Fibroblast of lung (primary cell): ENCODE results near the gene MRPL57. TPM values are rescaled to one million over a fixed set of nuclear protein-coding genes. Genes with fewer than 3 reads are reported as not detected.
A peak's percentile ranks its signal among the peaks of the same experiment; 100 is the strongest.

Source experiments
- DNase-seq, 2 donors: peaks; one replicate each; pipeline versions ENCODE4 v3.0.0 to v3.0.0-alpha.2; 2010; ENCODE audit warnings: low read depth in 2 of 2
- H2AFZ ChIP-seq: 2 replicates; pipeline ENCODE4 v1.5.1; 2012; ENCODE audit warnings: low read length, control low read depth, inconsistent platforms
- H3K27ac ChIP-seq: 2 replicates; pipeline ENCODE4 v1.5.1; 2011; ENCODE audit warnings: low read length, control low read depth; ENCODE audit not compliant: insufficient read depth
- H3K27me3 ChIP-seq: 2 replicates; pipeline ENCODE4 v1.5.1; 2011; ENCODE audit warnings: mild to moderate bottlenecking, low read length; ENCODE audit not compliant: control insufficient read depth, insufficient read depth
- H3K36me3 ChIP-seq: 2 replicates; pipeline ENCODE4 v1.5.1; 2011; ENCODE audit warnings: low read length; ENCODE audit not compliant: control insufficient read depth, insufficient read depth
- H3K4me1 ChIP-seq: 2 replicates; pipeline ENCODE4 v1.5.1; 2011; ENCODE audit warnings: low read length; ENCODE audit not compliant: control insufficient read depth, insufficient read depth; ENCODE audit errors: extremely low read depth
- H3K4me2 ChIP-seq: 2 replicates; pipeline ENCODE4 v1.5.1; 2011; ENCODE audit warnings: low read length, control low read depth; ENCODE audit not compliant: insufficient read depth; ENCODE audit errors: extremely low read depth
- H3K4me3 ChIP-seq, 4 experiments: fragments of 200-600 bp in 1 of 4; sonication (generic) in 1 of 4; replicated peaks in 1 of 4; 2 replicates each; pipeline ENCODE4 v1.5.1; 2011 to 2016; ENCODE audit warnings: low read length in 4 of 4, low read depth in 3 of 4, mild to moderate bottlenecking in 3 of 4, control low read depth in 2 of 4, inconsistent platforms in 1 of 4, mixed read lengths in 1 of 4; ENCODE audit not compliant: insufficient read depth in 1 of 4; ENCODE audit errors: control extremely low read depth in 1 of 4
- H3K79me2 ChIP-seq: 2 replicates; pipeline ENCODE4 v1.5.1; 2012; ENCODE audit warnings: mild to moderate bottlenecking, low read length, inconsistent platforms; ENCODE audit not compliant: control insufficient read depth, insufficient read depth
- H3K9ac ChIP-seq: 2 replicates; pipeline ENCODE4 v1.5.1; 2011; ENCODE audit warnings: mild to moderate bottlenecking, low read length, control low read depth; ENCODE audit not compliant: insufficient read depth
- H3K9me3 ChIP-seq: 2 replicates; pipeline ENCODE4 v1.5.1; 2012; ENCODE audit warnings: low read depth, low read length; ENCODE audit not compliant: control insufficient read depth, insufficient read depth
- H4K20me1 ChIP-seq: 2 replicates; pipeline ENCODE4 v1.5.1; 2011; ENCODE audit warnings: low read length; ENCODE audit not compliant: control insufficient read depth, insufficient read depth; ENCODE audit errors: extremely low read depth
- EZH2 ChIP-seq: IDR thresholded peaks from 2 replicates; pipeline ENCODE4 v1.5.1; 2012; ENCODE audit warnings: low read length, control low read depth, mild to moderate bottlenecking; ENCODE audit errors: missing control alignments
- polyA minus RNA-seq: library from RNA; depleted of rRNA, polyadenylated mRNA; stranded (reverse); fragments of >200 nt; gene quantifications from 2 replicates; pipeline ENCODE4 v1.2.3, GENCODE V29; 2011; ENCODE audit warnings: low replicate concordance
- polyA plus RNA-seq, 2 donors: library from polyadenylated mRNA; depleted of rRNA in 1 of 2; stranded (reverse) in 1 of 2; unstranded in 1 of 2; fragments of >200 nt; gene quantifications; 2 replicates each; pipeline ENCODE4 v1.2.1, GENCODE V29; 2011 to 2012; ENCODE audit warnings: missing spikeins in 1 of 2
- total RNA-seq: library from RNA; depleted of rRNA; stranded (reverse); fragments of >200 nt; gene quantifications from 2 replicates; pipeline ENCODE4 v1.2.1, GENCODE V29; 2014
- TF ChIP-seq, protein P1 (sequence below), 2 donors: IDR thresholded peaks in 1 of 2; conservative IDR thresholded peaks in 1 of 2; 1 replicate in 1 of 2; 2 replicates in 1 of 2; pipeline ENCODE4 v1.5.1; 2011 to 2012; ENCODE audit warnings: low read length in 2 of 2, control low read depth in 1 of 2, inconsistent platforms in 1 of 2, low read depth in 1 of 2, mild to moderate bottlenecking in 1 of 2

MRPL57 gene
- total RNA-seq (18.0 and 29.4 TPM in 2 replicates), polyA plus RNA-seq (8.9 and 10.4 TPM in 2 replicates), polyA minus RNA-seq (2.3 and 4.2 TPM in 2 replicates)
- polyA plus RNA-seq (2012): 16.8 and 25.0 TPM in 2 replicates

- Histone ChIP-seq H3K9ac (peak within 1 kb of the TSS; percentile 87), H4K20me1 (no peaks in the 10 kb centered on the region), H3K4me1 (peaks cover 2% of the 10 kb centered on the region), H3K36me3 (no peaks in the 10 kb centered on the region), H3K4me3 (peak within 1 kb of the TSS; percentile 73 to 95 (median 92)), H3K79me2 (peaks cover 43% of the 10 kb centered on the region), H3K27ac (peak within 1 kb of the TSS; percentile 84), H3K4me2 (peak within 1 kb of the TSS; percentile 94), H3K9me3 (no peaks in the 10 kb centered on the region), H2AFZ (peak within 1 kb of the TSS; percentile 94), H3K27me3 (no peaks in the 10 kb centered on the region)
- DNase-seq: peak; percentile 88 to 93
- TF ChIP-seq EZH2: no peak
- TF ChIP-seq, protein P1, sequence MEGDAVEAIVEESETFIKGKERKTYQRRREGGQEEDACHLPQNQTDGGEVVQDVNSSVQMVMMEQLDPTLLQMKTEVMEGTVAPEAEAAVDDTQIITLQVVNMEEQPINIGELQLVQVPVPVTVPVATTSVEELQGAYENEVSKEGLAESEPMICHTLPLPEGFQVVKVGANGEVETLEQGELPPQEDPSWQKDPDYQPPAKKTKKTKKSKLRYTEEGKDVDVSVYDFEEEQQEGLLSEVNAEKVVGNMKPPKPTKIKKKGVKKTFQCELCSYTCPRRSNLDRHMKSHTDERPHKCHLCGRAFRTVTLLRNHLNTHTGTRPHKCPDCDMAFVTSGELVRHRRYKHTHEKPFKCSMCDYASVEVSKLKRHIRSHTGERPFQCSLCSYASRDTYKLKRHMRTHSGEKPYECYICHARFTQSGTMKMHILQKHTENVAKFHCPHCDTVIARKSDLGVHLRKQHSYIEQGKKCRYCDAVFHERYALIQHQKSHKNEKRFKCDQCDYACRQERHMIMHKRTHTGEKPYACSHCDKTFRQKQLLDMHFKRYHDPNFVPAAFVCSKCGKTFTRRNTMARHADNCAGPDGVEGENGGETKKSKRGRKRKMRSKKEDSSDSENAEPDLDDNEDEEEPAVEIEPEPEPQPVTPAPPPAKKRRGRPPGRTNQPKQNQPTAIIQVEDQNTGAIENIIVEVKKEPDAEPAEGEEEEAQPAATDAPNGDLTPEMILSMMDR (conservative IDR thresholded peaks at IDR 0.05 in 1 of 2, IDR thresholded peaks at IDR 0.05 in 1 of 2; ENCODE audit: low read depth in 1 of 2, low read length in 2 of 2): no peak
Observed at GRCh38 chr13:21176215-21176981, at the start of gene MRPL57, which contains the start of gene SKA3. MRPL57 (plus strand) TSS chr13:21176658; CDS start chr13:21176917, 259 bp downstream. SKA3 (minus strand) TSS chr13:21176552; CDS start chr13:21176477, 75 bp downstream.

DNA sequence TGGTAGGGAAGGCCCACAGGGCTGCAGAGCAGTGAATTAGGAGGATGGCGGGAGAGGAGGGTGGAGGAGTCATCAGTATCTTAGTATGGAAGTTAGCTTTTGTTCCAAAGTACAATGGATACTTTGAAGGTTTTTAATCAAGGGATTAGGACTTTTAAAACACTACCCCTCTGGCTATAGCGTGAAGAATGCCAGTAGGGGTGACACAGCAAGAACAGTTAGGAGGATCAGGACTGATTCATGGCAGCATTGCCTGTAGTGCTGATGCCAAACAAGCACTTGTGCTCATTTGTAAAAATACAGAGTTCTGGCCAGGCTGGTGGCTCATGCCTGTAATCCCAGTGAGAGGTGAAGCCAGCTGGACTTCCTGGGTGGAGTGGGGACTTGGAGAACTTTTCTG is 46.3 kb upstream of the MRPL57 start:
- Histone ChIP-seq H3K4me3 (no peak overlapping the region), H3K9me3 (no peaks in the 10 kb centered on the region), H4K20me1 (no peaks in the 10 kb centered on the region), H3K36me3 (no peaks in the 10 kb centered on the region), H3K4me1 (no peaks in the 10 kb centered on the region), H3K79me2 (no peaks in the 10 kb centered on the region), H3K27me3 (no peaks in the 10 kb centered on the region), H3K4me2 (no peak overlapping the region), H3K9ac (no peak overlapping the region), H3K27ac (no peak overlapping the region), H2AFZ (no peak overlapping the region)
- DNase-seq: no peak
- TF ChIP-seq, protein P1 (conservative IDR thresholded peaks at IDR 0.05 in 1 of 2, IDR thresholded peaks at IDR 0.05 in 1 of 2; ENCODE audit: low read depth in 1 of 2, low read length in 2 of 2): no peak
- TF ChIP-seq EZH2: no peak

DNA sequence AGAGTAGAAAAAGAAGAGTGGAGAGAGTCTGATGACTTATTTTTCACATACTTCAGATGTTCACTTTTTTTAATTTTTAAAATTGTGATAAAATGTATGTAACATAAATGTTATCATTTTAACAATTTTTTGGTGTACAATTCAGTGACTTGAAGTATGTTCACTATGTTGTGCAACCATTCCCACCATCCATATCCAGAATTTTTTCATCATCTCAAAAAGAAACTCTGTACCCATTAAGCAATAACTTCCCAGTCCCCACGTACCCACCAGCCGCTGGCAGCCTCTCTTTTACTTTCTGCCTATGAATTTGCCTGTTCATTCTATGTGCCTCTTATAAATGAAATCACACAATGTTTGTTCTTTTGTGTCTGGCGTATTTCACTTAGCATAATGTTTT is 43.4 kb upstream of the MRPL57 start:
- no peaks in the 10 kb centered on the region for H3K9me3 ChIP-seq
- no peaks in the 10 kb centered on the region for H3K27me3 ChIP-seq
- no peaks in the 10 kb centered on the region for H3K79me2 ChIP-seq
- H3K4me2 ChIP-seq: no peak overlapping the region
- no peak overlapping the region for H3K9ac ChIP-seq
- H3K4me1 ChIP-seq: no peaks in the 10 kb centered on the region
- no peaks in the 10 kb centered on the region for H3K36me3 ChIP-seq
- no peak overlapping the region for H2AFZ ChIP-seq
- no peak for DNase-seq
- TF ChIP-seq, protein P1 (conservative IDR thresholded peaks at IDR 0.05 in 1 of 2, IDR thresholded peaks at IDR 0.05 in 1 of 2; ENCODE audit: low read depth in 1 of 2, low read length in 2 of 2): no peak
- no peak for TF ChIP-seq EZH2
- no peak overlapping the region for H3K4me3 ChIP-seq
- H3K27ac ChIP-seq: no peak overlapping the region
- no peaks in the 10 kb centered on the region for H4K20me1 ChIP-seq
